T-helper 17 cell (primary cell): ENCODE data around the gene IL5RA. TPM values are rescaled to one million over a fixed set of nuclear protein-coding genes. Genes with fewer than 3 reads are reported as not detected.

Experiments
- ATAC-seq: fragments of 150-1000 bp; cut with Tn5 transposase; 2 replicates; pipeline ENCODE4 v1.10.0; 2021; ENCODE audit warnings: mild to moderate bottlenecking, moderate library complexity
- DNase-seq, 3 donors: peaks; one replicate each; pipeline versions ENCODE4 v3.0.0 to v3.0.0-alpha.2; 2020 to 2021
- H3K9me3 ChIP-seq: one replicate; pipeline ENCODE4 v1.7.0; 2013; ENCODE audit warnings: low read length, mild to moderate bottlenecking; ENCODE audit not compliant: control insufficient read depth, poor library complexity, severe bottlenecking
- H3K27ac Mint-ChIP-seq: one replicate; pipeline ENCODE4 v1.8.0; 2022; ENCODE audit warnings: mild to moderate bottlenecking, moderate library complexity, mixed read lengths
- H3K27me3 Mint-ChIP-seq: one replicate; pipeline ENCODE4 v1.8.0; 2022; ENCODE audit warnings: mixed read lengths
- H3K36me3 Mint-ChIP-seq: one replicate; pipeline ENCODE4 v1.8.0; 2022; ENCODE audit warnings: low read depth, mixed read lengths
- H3K4me1 Mint-ChIP-seq: one replicate; pipeline ENCODE4 v1.8.0; 2022; ENCODE audit warnings: mild to moderate bottlenecking, mixed read lengths
- H3K4me3 Mint-ChIP-seq: one replicate; pipeline ENCODE4 v1.8.0; 2022; ENCODE audit warnings: mild to moderate bottlenecking, moderate library complexity, mixed read lengths
- total RNA-seq, 4 donors: library from RNA in 2 of 4; stranded (reverse) in 2 of 4; gene quantifications; one replicate each; pipeline ENCODE4 v1.2.3 and lab custom pipeline; 2022 to 2026

The IL5RA gene
- total RNA-seq, 2 donors from 2014 or later = 3.7 to 10.4 TPM

- no peak overlapping the region for H3K4me3 Mint-ChIP-seq
- no peaks in the 10 kb centered on the region for H3K4me1 Mint-ChIP-seq
- no peaks in the 10 kb centered on the region for H3K9me3 ChIP-seq
- DNase-seq (no peak), ATAC-seq (no peak)
- no peaks in the 10 kb centered on the region for H3K36me3 Mint-ChIP-seq
- no peaks in the 10 kb centered on the region for H3K27me3 Mint-ChIP-seq
- H3K27ac Mint-ChIP-seq = no peak overlapping the region
Observed at GRCh38 chr3:3071136-3071535, 39.0 kb downstream of the IL5RA start.

- no peaks in the 10 kb centered on the region for H3K9me3 ChIP-seq
- ATAC-seq (no peak), DNase-seq (no peak)
- H3K4me1 Mint-ChIP-seq = no peaks in the 10 kb centered on the region
- peak overlapping the region; percentile 68 for H3K27ac Mint-ChIP-seq
- no peaks in the 10 kb centered on the region for H3K36me3 Mint-ChIP-seq
- no peak overlapping the region for H3K4me3 Mint-ChIP-seq
- H3K27me3 Mint-ChIP-seq = peaks cover 6% of the 10 kb centered on the region
Observed at GRCh38 chr3:3069723-3070122, 40.5 kb downstream of the IL5RA start.

DNA sequence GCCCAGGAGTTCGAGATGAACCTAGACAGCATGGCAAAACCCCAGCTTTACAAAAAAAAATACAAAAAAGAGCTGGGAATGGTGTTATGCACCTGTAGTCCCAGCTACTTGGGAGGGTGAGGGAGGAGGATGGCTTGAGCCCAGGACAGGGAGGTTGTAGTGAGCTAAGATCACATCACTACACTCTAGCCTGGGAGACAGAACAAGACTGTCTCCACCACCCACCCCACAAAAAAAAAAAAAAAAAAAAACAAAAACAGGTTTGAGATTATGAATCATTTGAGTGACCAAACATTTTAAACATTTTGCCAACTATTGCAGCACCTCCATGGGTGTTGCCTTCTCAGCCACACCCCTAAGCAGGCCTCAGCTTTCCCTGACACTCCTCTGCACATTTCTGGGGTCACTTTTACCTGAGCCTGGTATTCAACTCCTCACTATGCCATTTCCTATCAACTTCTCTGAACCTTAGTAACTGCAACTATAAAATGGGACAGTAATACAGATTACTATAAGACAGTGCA lies 41.8 kb downstream of the IL5RA start:
- no peak overlapping the region for H3K27ac Mint-ChIP-seq
- H3K4me1 Mint-ChIP-seq = no peaks in the 10 kb centered on the region
- H3K9me3 ChIP-seq = no peaks in the 10 kb centered on the region
- H3K36me3 Mint-ChIP-seq = no peaks in the 10 kb centered on the region
- H3K27me3 Mint-ChIP-seq = peaks cover 6% of the 10 kb centered on the region
- ATAC-seq = no peak
- DNase-seq = no peak
- H3K4me3 Mint-ChIP-seq = no peak overlapping the region

DNA sequence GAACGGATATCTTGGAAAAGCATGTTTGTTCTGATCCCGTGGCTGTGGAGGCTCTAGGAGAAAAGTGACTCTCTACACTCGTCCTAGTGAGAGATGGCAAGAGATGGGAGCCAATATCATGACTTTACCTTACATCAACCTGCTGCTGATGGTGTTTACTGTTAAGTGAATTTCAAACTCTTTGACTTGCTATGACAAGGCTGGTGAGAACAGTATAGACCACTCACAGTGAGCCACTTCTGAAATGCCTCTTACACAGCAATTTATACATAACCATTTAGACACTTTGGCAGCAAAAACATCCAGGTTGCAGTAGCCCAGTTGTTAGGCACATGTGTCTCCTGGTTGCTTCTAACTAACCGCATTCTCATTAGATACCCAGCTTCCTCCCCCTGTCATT lies 43.3 kb downstream of the IL5RA start:
- no peak for DNase-seq
- H3K36me3 Mint-ChIP-seq = no peaks in the 10 kb centered on the region
- no peak overlapping the region for H3K4me3 Mint-ChIP-seq
- H3K9me3 ChIP-seq = no peaks in the 10 kb centered on the region
- no peak overlapping the region for H3K27ac Mint-ChIP-seq
- no peaks in the 10 kb centered on the region for H3K4me1 Mint-ChIP-seq
- ATAC-seq = no peak
- peaks cover 6% of the 10 kb centered on the region for H3K27me3 Mint-ChIP-seq

GRCh38 chr3:3066378-3066777 lies 43.8 kb downstream of the IL5RA start:
- DNase-seq (no peak), ATAC-seq (no peak)
- H3K36me3 Mint-ChIP-seq = no peaks in the 10 kb centered on the region
- no peaks in the 10 kb centered on the region for H3K9me3 ChIP-seq
- H3K4me3 Mint-ChIP-seq = no peak overlapping the region
- no peaks in the 10 kb centered on the region for H3K4me1 Mint-ChIP-seq
- no peak overlapping the region for H3K27ac Mint-ChIP-seq
- peaks cover 6% of the 10 kb centered on the region for H3K27me3 Mint-ChIP-seq

GRCh38 chr3:3065876-3066275 lies 44.3 kb downstream of the IL5RA start:
- H3K36me3 Mint-ChIP-seq = no peaks in the 10 kb centered on the region
- H3K4me1 Mint-ChIP-seq = no peaks in the 10 kb centered on the region
- H3K27me3 Mint-ChIP-seq = peaks cover 6% of the 10 kb centered on the region
- H3K4me3 Mint-ChIP-seq = no peak overlapping the region
- H3K27ac Mint-ChIP-seq = no peak overlapping the region
- ATAC-seq = no peak
- no peak for DNase-seq
- no peaks in the 10 kb centered on the region for H3K9me3 ChIP-seq

GRCh38 chr3:3064297-3064696 lies 45.9 kb downstream of the IL5RA start:
- Mint-ChIP-seq H3K36me3 (no peaks in the 10 kb centered on the region), H3K4me3 (no peak overlapping the region), H3K27ac (no peak overlapping the region), H3K27me3 (peaks cover 6% of the 10 kb centered on the region), H3K4me1 (no peaks in the 10 kb centered on the region)
- ATAC-seq = no peak
- DNase-seq = no peak
- H3K9me3 ChIP-seq = no peaks in the 10 kb centered on the region

- no peak overlapping the region for H3K4me3 Mint-ChIP-seq
- no peak overlapping the region for H3K27ac Mint-ChIP-seq
- ATAC-seq (no peak), DNase-seq (no peak)
- peaks cover 1% of the 10 kb centered on the region for H3K27me3 Mint-ChIP-seq
- no peaks in the 10 kb centered on the region for H3K9me3 ChIP-seq
- H3K4me1 Mint-ChIP-seq = no peaks in the 10 kb centered on the region
- H3K36me3 Mint-ChIP-seq = no peaks in the 10 kb centered on the region
Observed at GRCh38 chr3:3059645-3060044, 50.5 kb downstream of the IL5RA start.

GRCh38 chr3:3053974-3054373 lies 56.2 kb downstream of the IL5RA start:
- no peaks in the 10 kb centered on the region for H3K9me3 ChIP-seq
- no peak for DNase-seq
- Mint-ChIP-seq H3K4me1 (no peaks in the 10 kb centered on the region), H3K36me3 (no peaks in the 10 kb centered on the region), H3K27me3 (peaks cover 19% of the 10 kb centered on the region), H3K4me3 (no peak overlapping the region), H3K27ac (no peak overlapping the region)
- no peak for ATAC-seq

DNA sequence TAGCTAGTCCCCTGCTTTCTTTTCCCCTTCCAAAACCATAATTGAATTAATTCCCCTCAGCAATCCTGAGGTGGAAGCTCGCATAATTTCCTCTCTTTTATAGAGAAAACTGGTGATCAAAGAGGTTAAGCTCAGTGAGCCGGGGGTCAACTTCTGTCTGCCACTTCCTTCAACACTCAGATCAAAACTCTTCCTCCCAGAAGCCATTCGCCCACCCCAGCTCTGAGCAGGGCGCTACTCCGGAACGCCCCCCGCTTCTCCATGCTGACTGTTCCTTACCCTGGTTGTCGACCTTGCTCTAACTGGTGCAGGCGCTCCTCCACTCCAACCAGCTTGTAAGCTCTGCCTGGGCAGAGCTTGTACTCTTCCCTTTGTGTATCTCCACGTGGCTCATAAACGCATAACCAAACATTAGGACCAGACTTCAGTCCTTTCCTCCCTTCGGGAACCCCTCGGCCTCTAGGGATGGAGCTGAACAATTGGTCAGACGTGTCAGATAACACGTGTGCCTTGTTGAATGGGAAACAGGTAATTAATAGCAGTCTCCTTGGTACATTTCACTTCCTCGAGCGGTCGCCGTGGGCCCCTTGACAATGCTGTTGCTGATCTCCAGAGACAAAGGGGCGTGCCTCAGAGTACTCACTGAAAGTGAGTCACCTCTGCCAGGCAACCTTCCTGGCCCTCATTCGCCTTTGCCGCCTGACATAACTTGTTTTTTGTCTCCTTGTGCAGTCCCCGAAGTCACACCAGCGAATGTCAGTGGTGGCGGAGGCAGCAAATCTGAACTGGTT lies 71.8 kb downstream of the IL5RA start:
- no peaks in the 10 kb centered on the region for H3K9me3 ChIP-seq
- no peak overlapping the region for H3K27ac Mint-ChIP-seq
- H3K27me3 Mint-ChIP-seq = peaks cover 28% of the 10 kb centered on the region
- DNase-seq (no peak), ATAC-seq (no peak)
- H3K4me3 Mint-ChIP-seq = no peak overlapping the region
- peaks cover 2% of the 10 kb centered on the region for H3K36me3 Mint-ChIP-seq
- peaks cover 2% of the 10 kb centered on the region for H3K4me1 Mint-ChIP-seq

GRCh38 chr3:3037156-3037555 lies 73.0 kb downstream of the IL5RA start:
- DNase-seq (no peak), ATAC-seq (no peak)
- H3K36me3 Mint-ChIP-seq = peaks cover 2% of the 10 kb centered on the region
- peaks cover 36% of the 10 kb centered on the region for H3K27me3 Mint-ChIP-seq
- no peaks in the 10 kb centered on the region for H3K9me3 ChIP-seq
- no peak overlapping the region for H3K4me3 Mint-ChIP-seq
- H3K4me1 Mint-ChIP-seq = peaks cover 2% of the 10 kb centered on the region
- no peak overlapping the region for H3K27ac Mint-ChIP-seq

DNA sequence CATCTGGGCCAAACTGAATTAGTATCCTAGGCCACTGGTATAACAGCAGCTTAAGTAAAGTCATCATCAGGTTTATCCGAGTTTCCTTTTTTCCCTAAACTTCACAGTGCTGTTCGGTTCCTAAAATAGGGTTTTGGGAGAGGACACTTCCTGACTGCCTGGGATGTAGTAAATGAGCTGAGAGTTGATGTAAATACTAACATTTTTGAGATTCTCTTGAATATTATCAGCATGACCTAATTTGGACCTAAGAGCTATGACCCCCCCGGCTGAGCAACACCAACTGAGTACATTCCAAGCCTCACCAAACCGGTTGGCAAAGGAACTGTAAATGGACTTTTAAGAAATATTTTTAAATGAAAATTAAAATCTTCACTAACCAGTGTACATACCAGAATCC lies 78.8 kb downstream of the IL5RA start:
- Mint-ChIP-seq H3K27me3 (peaks cover 14% of the 10 kb centered on the region), H3K36me3 (no peaks in the 10 kb centered on the region), H3K27ac (no peak overlapping the region), H3K4me1 (peaks cover 6% of the 10 kb centered on the region), H3K4me3 (no peak overlapping the region)
- no peaks in the 10 kb centered on the region for H3K9me3 ChIP-seq
- DNase-seq (no peak), ATAC-seq (no peak)

DNA sequence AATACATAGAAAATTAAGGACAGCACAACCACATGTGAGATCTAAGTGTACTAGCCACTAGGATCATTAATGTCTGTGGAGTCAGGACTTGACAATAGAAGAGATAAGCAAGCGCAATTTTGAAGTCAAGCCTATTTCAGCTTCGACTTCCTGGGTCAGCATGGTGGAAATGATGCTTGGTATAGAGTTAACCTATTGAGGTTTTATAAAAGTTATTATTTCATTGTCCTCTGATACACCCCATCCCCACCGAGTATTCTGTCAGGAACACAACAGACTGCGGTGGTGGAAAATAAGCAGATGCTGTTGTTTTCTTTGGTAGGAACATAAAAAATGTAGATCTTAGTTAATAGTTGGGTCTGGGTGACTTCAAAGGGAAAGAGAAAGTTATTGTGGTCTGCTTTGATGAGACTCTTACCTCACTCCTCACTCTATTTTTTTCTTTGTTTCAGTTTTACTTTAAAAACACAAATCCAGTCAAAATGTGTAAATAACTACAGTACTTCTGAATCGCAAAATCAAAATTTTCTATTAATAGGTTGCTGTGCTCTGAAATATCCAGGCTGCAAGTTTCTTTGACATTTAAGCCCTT lies 82.1 kb downstream of the IL5RA start:
- peaks cover 14% of the 10 kb centered on the region for H3K27me3 Mint-ChIP-seq
- peaks cover 6% of the 10 kb centered on the region for H3K4me1 Mint-ChIP-seq
- H3K4me3 Mint-ChIP-seq = peak overlapping the region; percentile 41
- peak; percentile 62 for ATAC-seq
- DNase-seq = no peak
- H3K36me3 Mint-ChIP-seq = no peaks in the 10 kb centered on the region
- no peaks in the 10 kb centered on the region for H3K9me3 ChIP-seq
- peak overlapping the region; percentile 24 for H3K27ac Mint-ChIP-seq
